Central memory CD8-positive, alpha-beta T cell (primary cell): ENCODE data around the gene EXTL2.
"Not testable (repeated sequence)": the region's sequence is repeated elsewhere in the genome, so short reads cannot be mapped to it uniquely, and the experiment has no call there.

Experiments used
- ATAC-seq: fragments of 150-1000 bp; cut with Tn5 transposase; replicated peaks from 2 replicates; pipeline ENCODE4 v1.10.0; 2022; ENCODE audit warnings: mild to moderate bottlenecking, moderate FRiP score, moderate number of reproducible peaks; ENCODE audit not compliant: poor library complexity, severe bottlenecking; ENCODE audit errors: extremely low read depth
- DNase-seq, 2 donors: peaks; one replicate each; pipeline ENCODE4 v3.0.0; 2021; ENCODE audit warnings: low spot score in 2 of 2
- H3K27ac Mint-ChIP-seq: one replicate; pipeline ENCODE4 v1.8.0; 2022; ENCODE audit warnings: low read depth, mild to moderate bottlenecking, moderate library complexity, mixed read lengths
- H3K27me3 Mint-ChIP-seq: one replicate; pipeline ENCODE4 v1.8.0; 2022; ENCODE audit warnings: mixed read lengths
- H3K36me3 Mint-ChIP-seq: one replicate; pipeline ENCODE4 v1.8.0; 2022; ENCODE audit warnings: mild to moderate bottlenecking, moderate library complexity, mixed read lengths; ENCODE audit not compliant: insufficient read depth
- H3K4me1 Mint-ChIP-seq: one replicate; pipeline ENCODE4 v1.8.0; 2022; ENCODE audit warnings: mixed read lengths
- H3K4me3 Mint-ChIP-seq: one replicate; pipeline ENCODE4 v1.8.0; 2022; ENCODE audit warnings: mild to moderate bottlenecking, moderate library complexity, mixed read lengths
- H3K9me3 Mint-ChIP-seq: one replicate; pipeline ENCODE4 v1.8.0; 2022; ENCODE audit warnings: mixed read lengths

The EXTL2 gene

DNA sequence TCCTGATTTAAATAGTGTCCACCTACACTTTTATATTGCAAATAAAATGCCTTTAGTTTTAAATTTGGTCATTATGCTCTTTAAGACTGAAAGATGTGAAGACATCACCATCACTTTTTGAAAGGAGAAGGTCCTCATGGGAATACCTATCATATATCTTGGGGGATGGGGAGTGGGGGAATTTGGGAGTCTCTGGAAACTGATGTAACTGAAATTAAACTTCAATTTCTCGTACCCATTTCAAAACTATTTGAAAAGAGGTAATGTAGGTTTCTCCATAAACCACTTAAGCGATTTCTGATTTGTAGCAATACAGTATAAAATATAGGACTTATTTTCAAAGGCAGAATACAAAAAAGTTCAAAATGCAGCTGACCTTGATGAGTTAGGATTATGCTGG is 924 bp downstream of the EXTL2 start:
- DNase-seq (no peak), ATAC-seq (no peak)
- Mint-ChIP-seq H3K36me3 (peaks cover 24% of the 10 kb centered on the region), H3K4me3 (no peak overlapping the region), H3K27ac (no peak overlapping the region), H3K9me3 (peaks cover 6% of the 10 kb centered on the region), H3K4me1 (peaks cover 38% of the 10 kb centered on the region), H3K27me3 (no peaks in the 10 kb centered on the region)

DNA sequence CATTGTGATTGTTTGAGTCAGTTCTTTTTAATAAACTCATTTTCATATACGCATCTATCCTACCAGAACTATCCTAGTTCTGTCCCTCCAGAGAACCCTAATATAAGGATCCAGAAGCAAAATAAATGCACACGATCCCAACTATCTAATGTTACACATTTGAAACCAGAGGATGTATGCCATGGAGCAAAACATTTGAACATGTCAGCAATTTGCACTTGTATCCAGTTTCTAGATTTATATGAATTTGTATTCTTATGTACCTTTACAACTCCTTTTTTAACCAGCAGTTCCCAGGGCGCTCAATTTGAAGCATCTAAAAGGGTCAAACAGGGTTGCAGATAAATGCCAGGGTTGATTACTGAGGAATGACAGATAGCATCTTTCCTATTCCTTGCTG is 2.1 kb downstream of the EXTL2 start:
- DNase-seq (no peak), ATAC-seq (no peak)
- peaks cover 6% of the 10 kb centered on the region for H3K9me3 Mint-ChIP-seq
- H3K36me3 Mint-ChIP-seq, result peaks cover 21% of the 10 kb centered on the region
- peaks cover 33% of the 10 kb centered on the region for H3K4me1 Mint-ChIP-seq
- no peak overlapping the region for H3K4me3 Mint-ChIP-seq
- H3K27ac Mint-ChIP-seq, result no peak overlapping the region
- no peaks in the 10 kb centered on the region for H3K27me3 Mint-ChIP-seq

- Mint-ChIP-seq H3K4me1 (peaks cover 24% of the 10 kb centered on the region), H3K27me3 (no peaks in the 10 kb centered on the region), H3K27ac (no peak overlapping the region), H3K4me3 (no peak overlapping the region), H3K36me3 (peaks cover 16% of the 10 kb centered on the region), H3K9me3 (peaks cover 6% of the 10 kb centered on the region)
- no peak for ATAC-seq
- no peak for DNase-seq
These were observed 3.3 kb downstream of the EXTL2 start for GRCh38 chr1:100891380-100891779.

DNA sequence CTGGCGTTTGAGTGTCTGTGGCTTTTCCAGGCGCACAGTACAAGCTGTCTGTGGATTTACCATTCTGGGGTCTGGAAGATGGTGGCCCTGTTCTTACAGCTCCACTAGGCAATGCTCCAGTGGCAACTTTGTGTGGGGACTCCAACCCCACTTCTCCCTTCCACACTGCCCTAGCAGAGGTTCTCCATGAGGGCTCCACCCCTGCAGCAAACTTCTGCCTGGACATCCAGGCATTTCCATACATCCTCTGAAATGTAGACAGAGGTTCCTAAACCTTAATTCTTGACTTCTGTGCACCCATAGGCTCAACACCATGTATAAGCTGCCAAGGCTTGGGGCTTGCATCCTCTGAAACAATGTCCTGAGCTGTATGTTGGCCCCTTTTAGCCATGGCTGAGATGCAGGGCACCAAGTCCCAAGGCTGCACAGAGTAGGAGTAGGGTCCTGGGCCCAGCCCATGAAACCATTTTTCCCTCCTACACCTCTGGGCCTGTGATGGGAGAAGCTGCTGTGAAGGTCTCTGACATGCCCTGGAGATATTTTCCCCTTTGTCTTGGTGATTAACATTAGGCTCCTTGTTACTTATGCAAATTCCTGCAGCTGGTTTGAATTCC is 4.7 kb downstream of the EXTL2 start:
- H3K27ac Mint-ChIP-seq, DNase-seq, H3K27me3 Mint-ChIP-seq, H3K36me3 Mint-ChIP-seq, H3K9me3 Mint-ChIP-seq, ATAC-seq, H3K4me3 Mint-ChIP-seq: not testable (repeated sequence)
- H3K4me1 Mint-ChIP-seq, result peaks cover 15% of the 10 kb centered on the region

GRCh38 chr1:100889007-100889406 is 5.6 kb downstream of the EXTL2 start:
- H3K4me1 Mint-ChIP-seq, H3K27me3 Mint-ChIP-seq, H3K27ac Mint-ChIP-seq, H3K36me3 Mint-ChIP-seq, ATAC-seq, H3K4me3 Mint-ChIP-seq, H3K9me3 Mint-ChIP-seq, DNase-seq: not testable (repeated sequence)

- H3K4me1 Mint-ChIP-seq, result no peaks in the 10 kb centered on the region
- no peaks in the 10 kb centered on the region for H3K27me3 Mint-ChIP-seq
- ATAC-seq (no peak), DNase-seq (no peak)
- H3K27ac Mint-ChIP-seq, result no peak overlapping the region
- no peaks in the 10 kb centered on the region for H3K9me3 Mint-ChIP-seq
- no peaks in the 10 kb centered on the region for H3K36me3 Mint-ChIP-seq
- H3K4me3 Mint-ChIP-seq, result no peak overlapping the region
These were observed 10.7 kb downstream of the EXTL2 start for GRCh38 chr1:100883963-100884362.

DNA sequence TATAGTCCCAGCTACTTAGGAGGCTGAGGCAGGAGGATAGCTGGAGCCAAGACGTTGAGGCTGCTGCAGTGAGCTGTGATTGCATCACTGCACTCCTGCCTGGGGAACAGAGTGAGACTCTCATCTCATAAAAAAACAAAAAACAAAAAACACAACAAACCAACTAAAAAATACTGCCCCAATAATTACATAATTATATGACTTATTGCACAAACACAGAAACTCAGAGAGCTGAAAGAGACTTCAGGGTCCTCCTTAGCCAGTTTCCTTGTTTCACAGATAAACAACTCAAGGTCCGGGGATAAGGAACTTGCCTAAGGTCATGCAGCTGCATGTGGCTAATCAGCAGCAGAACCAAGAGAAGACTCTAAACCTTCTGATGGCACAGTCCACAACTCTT is 11.9 kb downstream of the EXTL2 start:
- H3K27me3 Mint-ChIP-seq, result no peaks in the 10 kb centered on the region
- no peak overlapping the region for H3K4me3 Mint-ChIP-seq
- H3K27ac Mint-ChIP-seq, result no peak overlapping the region
- ATAC-seq, result no peak
- no peaks in the 10 kb centered on the region for H3K36me3 Mint-ChIP-seq
- no peaks in the 10 kb centered on the region for H3K9me3 Mint-ChIP-seq
- no peaks in the 10 kb centered on the region for H3K4me1 Mint-ChIP-seq
- DNase-seq, result no peak

GRCh38 chr1:100881687-100882086 is 13.0 kb downstream of the EXTL2 start:
- Mint-ChIP-seq H3K27ac (no peak overlapping the region), H3K4me1 (no peaks in the 10 kb centered on the region), H3K36me3 (no peaks in the 10 kb centered on the region), H3K4me3 (no peak overlapping the region), H3K9me3 (no peaks in the 10 kb centered on the region), H3K27me3 (no peaks in the 10 kb centered on the region)
- ATAC-seq (no peak), DNase-seq (no peak)

- H3K4me3 Mint-ChIP-seq, result no peak overlapping the region
These were observed 15.2 kb downstream of the EXTL2 start for GRCh38 chr1:100879422-100879821.

GRCh38 chr1:100876291-100876690 is 18.4 kb downstream of the EXTL2 start:
- Mint-ChIP-seq H3K27ac (no peak overlapping the region), H3K9me3 (no peaks in the 10 kb centered on the region), H3K4me1 (no peaks in the 10 kb centered on the region), H3K36me3 (no peaks in the 10 kb centered on the region), H3K4me3 (no peak overlapping the region), H3K27me3 (no peaks in the 10 kb centered on the region)
- DNase-seq (no peak), ATAC-seq (no peak)

More at GRCh38 chr1:100879422-100879821, 15.2 kb downstream of the EXTL2 start:
- H3K36me3 Mint-ChIP-seq, result no peaks in the 10 kb centered on the region
- no peak for ATAC-seq
- H3K4me1 Mint-ChIP-seq, result no peaks in the 10 kb centered on the region
- no peaks in the 10 kb centered on the region for H3K9me3 Mint-ChIP-seq
- no peak for DNase-seq
- no peak overlapping the region for H3K27ac Mint-ChIP-seq
- no peaks in the 10 kb centered on the region for H3K27me3 Mint-ChIP-seq

- no peak for ATAC-seq
- Mint-ChIP-seq H3K36me3 (no peaks in the 10 kb centered on the region), H3K27me3 (no peaks in the 10 kb centered on the region), H3K4me1 (no peaks in the 10 kb centered on the region), H3K4me3 (no peak overlapping the region), H3K9me3 (no peaks in the 10 kb centered on the region), H3K27ac (no peak overlapping the region)
- no peak for DNase-seq
These were observed 19.4 kb downstream of the EXTL2 start for GRCh38 chr1:100875228-100875627.

DNA sequence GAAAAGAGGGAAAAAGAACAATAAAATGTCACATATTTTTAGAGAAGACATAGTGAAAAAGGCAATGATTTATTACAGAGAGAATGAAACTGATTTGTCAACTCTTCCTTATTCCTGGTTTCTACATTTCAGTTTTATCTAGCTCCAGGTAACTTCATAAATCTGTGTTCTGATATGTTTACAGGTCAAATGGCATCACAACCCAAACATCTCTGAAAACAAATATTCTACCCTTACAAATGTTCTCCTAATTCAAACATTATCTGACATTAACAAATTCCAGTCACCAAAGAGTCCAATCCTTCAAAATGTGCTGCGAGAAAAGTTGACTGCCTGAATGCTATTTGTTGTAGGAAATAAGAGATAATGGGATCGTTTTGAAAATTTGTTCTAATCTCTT is 20.2 kb downstream of the EXTL2 start:
- Mint-ChIP-seq H3K36me3 (no peaks in the 10 kb centered on the region), H3K9me3 (no peaks in the 10 kb centered on the region), H3K27me3 (no peaks in the 10 kb centered on the region), H3K4me1 (no peaks in the 10 kb centered on the region), H3K27ac (no peak overlapping the region), H3K4me3 (no peak overlapping the region)
- DNase-seq, result no peak
- no peak for ATAC-seq

- Mint-ChIP-seq H3K27me3 (no peaks in the 10 kb centered on the region), H3K27ac (no peak overlapping the region), H3K36me3 (no peaks in the 10 kb centered on the region), H3K9me3 (no peaks in the 10 kb centered on the region), H3K4me1 (no peaks in the 10 kb centered on the region), H3K4me3 (no peak overlapping the region)
- DNase-seq, result no peak
- ATAC-seq, result no peak
These were observed 24.6 kb downstream of the EXTL2 start for GRCh38 chr1:100869996-100870395.
